Progenitor cell of endocrine pancreas (in vitro differentiated cells): ENCODE data around the gene MGAT1. TPM values are rescaled to one million over a fixed set of nuclear protein-coding genes. Genes with fewer than 3 reads are reported as not detected.

Source experiments
- DNase-seq: peaks from one replicate; pipeline ENCODE4 v3.0.0; 2021; ENCODE audit warnings: low spot score; ENCODE audit not compliant: unreplicated experiment
- H3K27ac Mint-ChIP-seq: 2 replicates; pipeline ENCODE4 v1.8.0; 2021; ENCODE audit warnings: mild to moderate bottlenecking, moderate library complexity, mixed read lengths
- H3K27me3 Mint-ChIP-seq: 2 replicates; pipeline ENCODE4 v1.8.0; 2021; ENCODE audit warnings: mixed read lengths
- H3K36me3 Mint-ChIP-seq: 2 replicates; pipeline ENCODE4 v1.8.0; 2022; ENCODE audit warnings: mixed read lengths; ENCODE audit not compliant: insufficient read depth
- H3K4me1 Mint-ChIP-seq: 2 replicates; pipeline ENCODE4 v1.8.0; 2021; ENCODE audit warnings: low read depth, mixed read lengths
- H3K4me3 Mint-ChIP-seq: 2 replicates; pipeline ENCODE4 v1.8.0; 2021; ENCODE audit warnings: low read depth, mild to moderate bottlenecking, moderate library complexity, mixed read lengths
- H3K9me3 Mint-ChIP-seq: 2 replicates; pipeline ENCODE4 v1.8.0; 2021; ENCODE audit warnings: low read depth, mixed read lengths
- total RNA-seq: library from RNA; stranded (reverse); gene quantifications from 2 replicates; pipeline ENCODE4 v1.2.1, GENCODE V29; 2021
- TF ChIP-seq, protein P1 (sequence below): fragments of 200-600 bp; sonication (generic); IDR thresholded peaks from one replicate; pipeline ENCODE4 v1.5.0; 2021; ENCODE audit warnings: antibody characterized with exemption, mild to moderate bottlenecking; ENCODE audit not compliant: unreplicated experiment

Gene MGAT1
- total RNA-seq, 1 donor from 2014 or later = 66.9 TPM

DNA sequence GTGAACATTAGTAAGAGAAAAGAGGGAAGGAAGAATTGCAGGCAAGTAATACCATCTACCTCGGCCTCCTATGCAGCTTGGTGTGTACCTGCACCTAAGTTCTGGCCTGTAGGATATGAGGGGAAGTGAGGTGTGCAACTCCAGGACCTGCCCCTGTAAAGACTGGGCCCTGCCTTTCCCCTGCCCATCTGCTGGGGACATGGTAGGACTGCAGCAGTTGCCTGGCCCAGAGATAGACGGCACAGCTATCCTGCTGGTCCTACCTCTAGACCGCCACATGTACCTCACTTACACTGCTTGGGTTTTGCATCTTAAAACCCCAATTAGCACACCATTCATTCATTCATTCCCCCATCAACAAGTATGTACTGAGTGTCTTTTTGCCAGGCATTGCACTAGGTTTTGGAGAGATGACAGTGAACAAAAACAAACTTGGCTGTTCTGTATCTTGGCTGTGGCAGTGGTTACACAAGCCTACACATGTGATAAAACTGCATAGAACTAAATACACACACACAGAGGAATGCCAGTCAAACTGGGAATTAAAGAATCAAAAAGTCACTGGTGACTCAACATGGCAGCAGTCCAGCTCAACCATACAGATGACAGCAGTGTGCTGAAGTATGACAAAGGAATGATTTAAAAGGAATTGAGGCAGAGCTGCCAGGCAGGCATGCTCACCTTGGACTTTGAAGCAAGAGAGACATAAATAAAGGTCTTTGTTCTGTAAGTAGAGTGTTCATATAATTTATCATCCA lies 23.3 kb upstream of the MGAT1 start:
- Mint-ChIP-seq H3K27me3 (peaks cover 3% of the 10 kb centered on the region), H3K27ac (no peak overlapping the region), H3K4me1 (peaks cover 21% of the 10 kb centered on the region), H3K4me3 (no peak overlapping the region), H3K9me3 (peaks cover 10% of the 10 kb centered on the region), H3K36me3 (peaks cover 19% of the 10 kb centered on the region)
- DNase-seq = no peak
- TF ChIP-seq, protein P1, sequence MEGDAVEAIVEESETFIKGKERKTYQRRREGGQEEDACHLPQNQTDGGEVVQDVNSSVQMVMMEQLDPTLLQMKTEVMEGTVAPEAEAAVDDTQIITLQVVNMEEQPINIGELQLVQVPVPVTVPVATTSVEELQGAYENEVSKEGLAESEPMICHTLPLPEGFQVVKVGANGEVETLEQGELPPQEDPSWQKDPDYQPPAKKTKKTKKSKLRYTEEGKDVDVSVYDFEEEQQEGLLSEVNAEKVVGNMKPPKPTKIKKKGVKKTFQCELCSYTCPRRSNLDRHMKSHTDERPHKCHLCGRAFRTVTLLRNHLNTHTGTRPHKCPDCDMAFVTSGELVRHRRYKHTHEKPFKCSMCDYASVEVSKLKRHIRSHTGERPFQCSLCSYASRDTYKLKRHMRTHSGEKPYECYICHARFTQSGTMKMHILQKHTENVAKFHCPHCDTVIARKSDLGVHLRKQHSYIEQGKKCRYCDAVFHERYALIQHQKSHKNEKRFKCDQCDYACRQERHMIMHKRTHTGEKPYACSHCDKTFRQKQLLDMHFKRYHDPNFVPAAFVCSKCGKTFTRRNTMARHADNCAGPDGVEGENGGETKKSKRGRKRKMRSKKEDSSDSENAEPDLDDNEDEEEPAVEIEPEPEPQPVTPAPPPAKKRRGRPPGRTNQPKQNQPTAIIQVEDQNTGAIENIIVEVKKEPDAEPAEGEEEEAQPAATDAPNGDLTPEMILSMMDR = no peak

DNA sequence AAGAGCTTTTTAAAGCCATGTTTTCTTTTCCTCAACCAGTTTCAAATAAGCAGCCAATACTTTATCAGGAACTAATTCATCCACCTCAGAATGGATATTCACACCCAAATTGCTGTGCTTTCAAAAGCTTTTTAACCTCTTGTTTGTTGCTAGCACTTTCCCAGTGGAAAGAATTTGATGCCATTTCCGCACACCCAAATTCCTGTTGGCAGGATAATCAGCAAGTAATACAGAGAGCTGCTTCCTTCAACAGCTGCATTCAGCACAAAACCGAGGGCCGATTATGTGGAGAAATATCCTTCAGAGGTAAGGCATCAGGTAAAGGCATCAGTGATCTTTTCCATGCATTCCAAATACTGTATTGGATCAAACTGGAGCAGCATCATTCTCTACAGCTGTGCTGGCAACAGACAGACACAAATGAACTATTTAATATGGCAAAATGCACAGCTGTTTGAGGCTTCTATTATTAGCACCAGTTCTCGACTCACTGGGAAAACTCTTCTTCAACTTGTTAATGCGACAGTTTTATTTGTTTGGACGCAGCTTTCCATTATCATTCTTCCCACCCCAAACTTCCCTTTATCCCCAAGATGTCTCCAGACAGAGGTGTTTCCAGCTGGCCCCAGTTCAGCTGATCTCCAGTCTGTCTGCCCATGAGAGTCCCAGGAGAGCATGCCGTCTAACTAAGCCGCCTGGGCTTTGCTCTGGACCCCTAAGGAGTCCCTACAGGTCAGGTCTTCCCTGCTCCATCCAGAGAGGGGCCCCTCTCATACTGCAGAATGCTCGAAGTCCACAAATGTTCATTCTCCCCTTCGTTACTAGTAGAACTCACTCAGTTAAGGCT lies 22.2 kb upstream of the MGAT1 start:
- H3K27ac Mint-ChIP-seq = no peak overlapping the region

DNA sequence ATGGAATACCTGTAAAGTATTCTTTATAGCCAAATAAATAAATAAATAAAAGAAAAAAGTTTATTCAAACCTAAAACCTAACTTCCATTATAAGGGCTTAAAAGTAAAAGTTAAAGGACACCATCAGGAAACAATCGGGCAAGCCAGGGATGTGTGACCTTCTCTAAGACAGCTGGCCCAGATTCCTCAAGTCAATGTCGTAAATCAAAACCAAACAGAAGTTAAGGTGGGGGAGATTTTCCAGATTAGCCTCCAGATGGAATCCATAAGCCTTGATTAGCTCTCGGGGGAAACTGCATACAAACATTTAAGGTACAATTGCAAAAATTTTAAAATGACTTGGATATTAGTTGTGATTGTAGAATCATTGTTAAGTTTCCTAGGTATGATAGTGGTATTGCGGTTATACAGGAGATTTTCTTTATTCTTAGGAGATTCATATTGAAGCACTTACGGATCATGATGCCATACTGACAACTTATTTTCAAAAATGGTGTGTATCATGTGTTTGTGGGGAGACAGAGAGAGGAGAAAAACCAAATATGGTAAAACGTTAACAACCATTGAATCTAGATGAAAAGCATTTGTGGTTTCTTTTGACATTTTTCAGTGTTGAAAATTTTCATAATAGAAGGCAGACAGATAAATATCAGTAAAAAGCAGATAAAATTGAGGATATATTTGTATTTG lies 21.5 kb upstream of the MGAT1 start:
- DNase-seq = no peak
- H3K27ac Mint-ChIP-seq = no peak overlapping the region
- TF ChIP-seq, protein P1 = no peak

More for the DNA sequence above, 22.2 kb upstream of the MGAT1 start:
- no peak overlapping the region for H3K4me3 Mint-ChIP-seq
- H3K9me3 Mint-ChIP-seq = peaks cover 5% of the 10 kb centered on the region
- DNase-seq = no peak
- H3K27me3 Mint-ChIP-seq = peaks cover 3% of the 10 kb centered on the region
- peaks cover 10% of the 10 kb centered on the region for H3K36me3 Mint-ChIP-seq
- H3K4me1 Mint-ChIP-seq = peaks cover 20% of the 10 kb centered on the region
- TF ChIP-seq, protein P1 = no peak

DNA sequence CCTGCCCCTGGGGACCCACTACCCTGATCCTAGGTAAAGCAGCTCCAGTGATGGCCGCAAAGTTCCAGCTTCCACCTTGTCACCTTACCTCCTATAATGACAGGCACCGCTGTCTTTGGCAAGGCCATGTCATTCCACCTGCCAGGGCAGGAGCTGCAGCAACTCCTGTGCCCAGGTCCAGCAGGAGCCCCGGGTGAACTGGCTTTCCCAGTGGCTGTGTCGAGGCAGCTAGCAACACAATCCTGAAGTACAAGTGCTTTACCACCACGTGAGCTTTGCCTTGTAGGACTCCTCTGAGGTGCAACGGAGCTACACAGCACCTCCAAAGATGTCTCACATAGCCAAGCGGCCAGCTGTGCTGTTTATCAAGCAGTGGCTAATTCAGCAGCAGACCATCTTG lies 20.7 kb upstream of the MGAT1 start:
- Mint-ChIP-seq H3K36me3 (peaks cover 1% of the 10 kb centered on the region), H3K4me1 (peaks cover 21% of the 10 kb centered on the region), H3K9me3 (no peaks in the 10 kb centered on the region), H3K27ac (no peak overlapping the region), H3K27me3 (peaks cover 3% of the 10 kb centered on the region), H3K4me3 (no peak overlapping the region)
- TF ChIP-seq, protein P1 = no peak
- DNase-seq = no peak

More for the DNA sequence above, 21.5 kb upstream of the MGAT1 start:
- H3K36me3 Mint-ChIP-seq = peaks cover 3% of the 10 kb centered on the region
- H3K9me3 Mint-ChIP-seq = no peaks in the 10 kb centered on the region
- H3K4me3 Mint-ChIP-seq = no peak overlapping the region
- H3K4me1 Mint-ChIP-seq = peaks cover 20% of the 10 kb centered on the region
- peaks cover 3% of the 10 kb centered on the region for H3K27me3 Mint-ChIP-seq

DNA sequence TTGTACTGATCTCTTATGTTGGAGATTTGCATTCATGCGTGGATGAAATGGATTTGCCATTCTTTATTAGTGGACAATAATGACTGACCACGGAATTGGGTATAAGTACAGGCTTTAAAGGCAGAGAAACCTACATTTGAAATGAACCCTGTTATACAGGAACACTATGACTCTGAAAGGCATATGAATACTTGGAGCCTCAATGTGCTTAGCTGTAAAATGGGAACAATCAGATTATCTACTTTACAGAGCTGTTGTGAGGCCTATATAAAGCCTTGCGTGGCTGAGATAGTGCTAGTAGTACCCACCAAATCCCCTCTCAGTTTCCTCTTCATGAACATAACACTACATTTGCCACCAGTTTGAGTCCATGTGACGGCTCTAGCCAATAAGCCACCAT lies 18.9 kb upstream of the MGAT1 start:
- TF ChIP-seq, protein P1 = no peak
- H3K27ac Mint-ChIP-seq = no peak overlapping the region
- peaks cover 35% of the 10 kb centered on the region for H3K4me1 Mint-ChIP-seq
- H3K9me3 Mint-ChIP-seq = no peaks in the 10 kb centered on the region
- no peaks in the 10 kb centered on the region for H3K36me3 Mint-ChIP-seq
- peaks cover 3% of the 10 kb centered on the region for H3K27me3 Mint-ChIP-seq
- no peak for DNase-seq
- H3K4me3 Mint-ChIP-seq = no peak overlapping the region
